ENCODE measurements around the gene FRMD4A.
"Not testable (repeated sequence)": the region's sequence is repeated elsewhere in the genome, so short reads cannot be mapped to it uniquely, and the experiment has no call there.

FRMD4A gene

DNA sequence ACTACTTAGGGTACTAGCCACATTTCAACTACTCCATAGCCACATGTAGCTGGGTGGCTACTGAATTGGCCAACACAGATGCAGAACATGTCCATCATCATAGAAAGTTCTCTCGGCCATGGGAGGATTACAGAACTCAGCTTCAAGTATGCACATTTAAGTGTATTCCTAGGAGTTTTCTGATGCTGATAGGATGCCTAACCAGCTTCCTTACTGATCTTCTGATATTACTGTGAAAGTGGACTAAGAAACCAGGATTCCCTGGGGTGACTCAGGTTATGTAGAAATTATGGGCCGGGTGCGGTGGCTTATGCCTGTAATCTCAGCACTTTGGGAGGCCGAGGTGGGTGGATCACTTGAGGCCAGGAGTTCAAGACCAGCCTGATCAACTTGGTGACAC is 125.5 kb downstream of the FRMD4A start:
- TF ChIP-seq EZH2 (IDR thresholded peaks at IDR 0.05; ENCODE audit: borderline replicate concordance, low read depth, low read length, severe bottlenecking): no peak
- no peak for TF ChIP-seq CTCF (IDR thresholded peaks at IDR 0.05; ENCODE audit: borderline replicate concordance, extremely low read depth, low read length, poor library complexity, severe bottlenecking)
- DNase-seq: no peak

DNA sequence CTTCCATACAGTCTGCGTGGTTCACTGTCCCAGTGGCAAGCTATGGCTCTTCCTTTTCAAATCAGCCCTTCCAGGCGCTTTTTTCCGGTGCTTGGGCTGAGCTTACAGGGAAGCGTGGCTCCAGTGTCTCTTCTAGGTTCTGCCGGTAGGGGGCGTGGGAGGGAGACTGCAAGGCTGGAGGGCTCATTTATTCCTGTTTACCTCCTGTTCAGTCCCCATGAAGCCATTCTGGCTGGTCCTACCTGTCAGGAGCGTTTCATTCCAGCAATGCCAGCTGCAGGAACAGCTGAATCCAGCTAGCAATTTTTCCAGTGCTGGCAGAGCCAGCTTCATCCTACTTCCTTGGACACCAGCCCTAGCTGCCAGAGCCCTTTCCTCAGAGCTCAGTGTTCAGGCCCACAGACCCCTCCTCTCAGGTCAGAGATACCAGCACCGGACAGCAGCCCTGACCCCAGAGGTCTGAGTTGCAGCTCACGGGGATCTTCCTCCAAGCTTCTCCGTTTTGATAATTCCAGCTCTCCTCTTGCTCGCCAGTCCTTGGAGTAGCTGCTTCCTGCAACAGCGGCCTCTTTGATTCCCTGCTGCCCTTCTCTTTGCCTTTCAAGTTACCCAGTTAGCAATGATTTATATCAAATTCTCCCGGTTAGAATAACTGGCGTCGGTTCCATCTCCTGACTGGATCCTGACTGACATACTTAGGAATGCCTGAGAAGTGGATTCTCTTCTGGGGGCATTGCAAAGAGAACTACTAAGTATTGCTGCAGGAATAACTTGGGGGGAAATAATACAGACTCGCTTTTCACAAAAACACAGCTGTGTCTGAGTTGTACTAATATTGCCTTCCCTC is 129.8 kb downstream of the FRMD4A start:
- ATAC-seq (ENCODE audit: insufficient read depth, low read depth) (no peak), DNase-seq (no peak)
- Histone ChIP-seq H2AFZ (ENCODE audit: low read depth, low read length) (no peak overlapping the region), H4K20me1 (ENCODE audit: insufficient read depth, low read length) (no peaks in the 10 kb centered on the region; the same call in 1 of the 2 replicates), H3K79me2 (ENCODE audit: insufficient read depth, low read length) (no peaks in the 10 kb centered on the region), H3K36me3 (ENCODE audit: insufficient read depth, low read length) (no peaks in the 10 kb centered on the region), H3K27me3 (ENCODE audit: insufficient read depth, low read length, poor library complexity) (peaks cover 16% of the 10 kb centered on the region), H3K4me1 (ENCODE audit: insufficient read depth, low read length) (no peaks in the 10 kb centered on the region), H3K9ac (ENCODE audit: low read depth, low read length) (no peak overlapping the region), H3K9me3 (ENCODE audit: insufficient read depth, low read length, severe bottlenecking) (no peaks in the 10 kb centered on the region), H3K4me2 (ENCODE audit: insufficient read depth, low read length) (no peak overlapping the region), H3K27ac (ENCODE audit: low read length) (no peak overlapping the region), H3K4me3 (ENCODE audit: low read depth in 1 of 2, low read length in 2 of 2) (no peak overlapping the region)
- TF ChIP-seq CTCF (IDR thresholded peaks at IDR 0.05; ENCODE audit: borderline replicate concordance, extremely low read depth, low read length, poor library complexity, severe bottlenecking): peak; percentile 40
- no peak for TF ChIP-seq EZH2 (IDR thresholded peaks at IDR 0.05; ENCODE audit: borderline replicate concordance, low read depth, low read length, severe bottlenecking)

More for the DNA sequence above, 125.5 kb downstream of the FRMD4A start:
- H3K27me3 ChIP-seq (ENCODE audit: insufficient read depth, low read length, poor library complexity): peaks cover 13% of the 10 kb centered on the region
- H4K20me1 ChIP-seq (ENCODE audit: insufficient read depth, low read length): no peaks in the 10 kb centered on the region; the same call in 1 of the 2 replicates
- no peaks in the 10 kb centered on the region for H3K36me3 ChIP-seq (ENCODE audit: insufficient read depth, low read length)
- no peak overlapping the region for H2AFZ ChIP-seq (ENCODE audit: low read depth, low read length)
- no peaks in the 10 kb centered on the region for H3K4me1 ChIP-seq (ENCODE audit: insufficient read depth, low read length)
- H3K4me2 ChIP-seq (ENCODE audit: insufficient read depth, low read length): no peak overlapping the region
- H3K4me3 ChIP-seq (ENCODE audit: low read depth in 1 of 2, low read length in 2 of 2): no peak overlapping the region
- no peak overlapping the region for H3K27ac ChIP-seq (ENCODE audit: low read length)
- H3K9ac ChIP-seq (ENCODE audit: low read depth, low read length): no peak overlapping the region
- ATAC-seq (ENCODE audit: insufficient read depth, low read depth): no peak
- no peaks in the 10 kb centered on the region for H3K79me2 ChIP-seq (ENCODE audit: insufficient read depth, low read length)
- H3K9me3 ChIP-seq (ENCODE audit: insufficient read depth, low read length, severe bottlenecking): no peaks in the 10 kb centered on the region

DNA sequence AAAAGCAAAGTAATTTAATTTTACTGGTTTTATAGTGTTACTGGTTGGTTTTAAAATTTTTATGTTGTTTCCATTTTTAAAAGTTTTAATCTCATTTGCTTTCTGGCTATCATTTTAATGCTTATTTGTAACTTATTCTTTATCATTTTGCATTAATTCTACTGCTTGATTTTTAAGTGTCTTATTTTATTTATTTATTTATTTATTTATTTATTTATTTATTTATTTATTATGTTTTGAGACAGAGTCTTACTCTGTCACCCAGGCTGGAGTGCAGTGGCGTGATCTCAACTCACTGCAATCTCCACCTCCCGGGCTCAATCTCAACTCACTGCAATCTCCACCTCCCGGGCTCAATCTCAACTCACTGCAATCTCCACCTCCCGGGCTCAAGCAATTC is 131.6 kb downstream of the FRMD4A start:
- H3K4me3 ChIP-seq (ENCODE audit: low read depth in 1 of 2, low read length in 2 of 2); H3K79me2 ChIP-seq (ENCODE audit: insufficient read depth, low read length); H3K9ac ChIP-seq (ENCODE audit: low read depth, low read length); H3K4me1 ChIP-seq (ENCODE audit: insufficient read depth, low read length); ATAC-seq (ENCODE audit: insufficient read depth, low read depth); H4K20me1 ChIP-seq (ENCODE audit: insufficient read depth, low read length); H3K9me3 ChIP-seq (ENCODE audit: insufficient read depth, low read length, severe bottlenecking); DNase-seq; H3K27ac ChIP-seq (ENCODE audit: low read length); H3K36me3 ChIP-seq (ENCODE audit: insufficient read depth, low read length); H2AFZ ChIP-seq (ENCODE audit: low read depth, low read length); H3K4me2 ChIP-seq (ENCODE audit: insufficient read depth, low read length): not testable (repeated sequence)
- H3K27me3 ChIP-seq (ENCODE audit: insufficient read depth, low read length, poor library complexity): peaks cover 13% of the 10 kb centered on the region

GRCh38 chr10:14198078-14198477 is 132.6 kb downstream of the FRMD4A start:
- TF ChIP-seq CTCF (IDR thresholded peaks at IDR 0.05; ENCODE audit: borderline replicate concordance, extremely low read depth, low read length, poor library complexity, severe bottlenecking): no peak
- TF ChIP-seq EZH2 (IDR thresholded peaks at IDR 0.05; ENCODE audit: borderline replicate concordance, low read depth, low read length, severe bottlenecking): no peak
- H4K20me1 ChIP-seq (ENCODE audit: insufficient read depth, low read length): no peaks in the 10 kb centered on the region; the same call in 1 of the 2 replicates
- no peak overlapping the region for H3K4me3 ChIP-seq (ENCODE audit: low read depth in 1 of 2, low read length in 2 of 2)
- no peaks in the 10 kb centered on the region for H3K9me3 ChIP-seq (ENCODE audit: insufficient read depth, low read length, severe bottlenecking)
- DNase-seq: no peak
- H2AFZ ChIP-seq (ENCODE audit: low read depth, low read length): no peak overlapping the region
- H3K9ac ChIP-seq (ENCODE audit: low read depth, low read length): no peak overlapping the region
- H3K36me3 ChIP-seq (ENCODE audit: insufficient read depth, low read length): no peaks in the 10 kb centered on the region
- no peak overlapping the region for H3K4me2 ChIP-seq (ENCODE audit: insufficient read depth, low read length)
- no peaks in the 10 kb centered on the region for H3K4me1 ChIP-seq (ENCODE audit: insufficient read depth, low read length)
- H3K27me3 ChIP-seq (ENCODE audit: insufficient read depth, low read length, poor library complexity): peaks cover 10% of the 10 kb centered on the region
- H3K79me2 ChIP-seq (ENCODE audit: insufficient read depth, low read length): no peaks in the 10 kb centered on the region
- no peak overlapping the region for H3K27ac ChIP-seq (ENCODE audit: low read length)
- ATAC-seq (ENCODE audit: insufficient read depth, low read depth): no peak
